ENCODE data around the gene AGBL1.

- TF ChIP-seq CTCF (IDR thresholded peaks at IDR 0.05) (no peak), EP300 (IDR thresholded peaks at IDR 0.05; ENCODE audit: low read depth) (no peak), POLR2AphosphoS5 (IDR thresholded peaks at IDR 0.05) (no peak), POLR2A (IDR thresholded peaks at IDR 0.05) (no peak)
Measured at GRCh38 chr15:86162641-86163040, 83.0 kb downstream of the AGBL1 start.

Measured in transverse colon (tissue), 4 donors.